ENCODE data around the gene SLC7A5. TPM values are rescaled to one million over a fixed set of nuclear protein-coding genes. Genes with fewer than 3 reads are reported as not detected.
A peak's percentile ranks its signal among the peaks of the same experiment; 100 is the strongest.

The SLC7A5 gene
- total and polyA plus RNA-seq, 2 of the 13 experiments (the other 11 are each of a cell fraction or from before 2014, with no cell fraction given), result 79.6 to 155 TPM

- TF ChIP-seq ZBTB44 (CRISPR knock-in tag; IDR thresholded peaks at IDR 0.05), result no peak
- 0 out of 2 replicates have a peak, but pooled peaks have one; percentile 63 for TF ChIP-seq TP53 (CRISPR knock-in tag; conservative IDR thresholded peaks at IDR 0.05)
- TF ChIP-seq JARID2 (CRISPR knock-in tag; IDR thresholded peaks at IDR 0.05; ENCODE audit: insufficient replicate concordance), result no peak
- TF ChIP-seq ZFP37 (CRISPR knock-in tag; IDR thresholded peaks at IDR 0.05; ENCODE audit: borderline replicate concordance), result peak; percentile 60; the same call in 1 of the 2 replicates
- TF ChIP-seq MZF1 (CRISPR knock-in tag; IDR thresholded peaks at IDR 0.05; ENCODE audit: borderline replicate concordance), result no peak
- TF ChIP-seq SIX1 (CRISPR knock-in tag; IDR thresholded peaks at IDR 0.05; ENCODE audit: borderline replicate concordance), result 0 out of 2 replicates have a peak, but pooled peaks have one; percentile 13
- TF ChIP-seq DR1 (CRISPR knock-in tag; IDR thresholded peaks at IDR 0.05), result 0 out of 2 replicates have a peak, but pooled peaks have one; percentile 38
- TF ChIP-seq PLSCR1 (CRISPR knock-in tag; IDR thresholded peaks at IDR 0.05; ENCODE audit: borderline replicate concordance), result no peak
- TF ChIP-seq ZFY (CRISPR knock-in tag; IDR thresholded peaks at IDR 0.05), result peak; percentile 31; the same call in 1 of the 2 replicates
- TF ChIP-seq NBN (conservative IDR thresholded peaks at IDR 0.05), result no peak
- TF ChIP-seq ZUFSP (CRISPR knock-in tag; IDR thresholded peaks at IDR 0.05; ENCODE audit: borderline replicate concordance), result no peak
- TF ChIP-seq ZNF816 (CRISPR knock-in tag; IDR thresholded peaks at IDR 0.05; ENCODE audit: borderline replicate concordance), result no peak
Measured at GRCh38 chr16:87842209-87842869, 27.0 kb downstream of the SLC7A5 start (continued).
